Panc1 (cell line): ENCODE measurements around the gene BTBD9. TPM values are rescaled to one million over a fixed set of nuclear protein-coding genes. Genes with fewer than 3 reads are reported as not detected.

Experiments used
- ATAC-seq: fragments of 200-7000 bp; cut with Tn5 transposase; 2 replicates; pipeline ENCODE4 v1.9.1; 2020; ENCODE audit warnings: mild to moderate bottlenecking, moderate library complexity
- BruUV-seq: library from RNA; stranded (reverse); fragments of 400-500 nt; replicated peaks from 2 replicates; lab custom pipeline; 2021; lab: Mats Ljungman, UMichigan
- CTCF ChIA-PET: fragments of 300-600 bp; sonication (Branson Sonifier 250); formaldehyde crosslinking; loops from one replicate; lab custom pipeline; 2022; ENCODE audit warnings: antibody characterized with exemption; lab: Charles Lee
- POLR2A ChIA-PET: fragments of 300-600 bp; sonication (Branson Sonifier 250); formaldehyde crosslinking; loops from one replicate; lab custom pipeline; 2022; ENCODE audit warnings: antibody characterized with exemption; lab: Charles Lee
- DNase-seq: peaks from one replicate; pipeline ENCODE4 v3.0.0-alpha.2; 2010; ENCODE audit warnings: low read depth, low spot score
- H3K27ac ChIP-seq: 2 replicates; pipeline ENCODE4 v1.5.1; 2011; ENCODE audit warnings: mild to moderate bottlenecking, low read length, inconsistent platforms
- H3K27me3 ChIP-seq: fragments of 200-500 bp; sonication (Bioruptor generic); 2 replicates; pipeline ENCODE4 v1.6.0; 2014; ENCODE audit warnings: low read length, inconsistent platforms; ENCODE audit not compliant: control insufficient read depth, insufficient read depth
- H3K36me3 ChIP-seq: fragments of 200-500 bp; sonication (Bioruptor generic); 2 replicates; pipeline ENCODE4 v1.5.1; 2014; ENCODE audit warnings: inconsistent platforms, mild to moderate bottlenecking, low read length, moderate library complexity; ENCODE audit not compliant: control insufficient read depth, insufficient read depth
- H3K4me1 ChIP-seq: 2 replicates; pipeline ENCODE4 v1.5.1; 2011; ENCODE audit warnings: inconsistent platforms, mild to moderate bottlenecking, low read length, moderate library complexity; ENCODE audit not compliant: control insufficient read depth, insufficient read depth
- H3K4me3 ChIP-seq, 2 experiments: 2 replicates each; pipeline ENCODE4 v1.5.1; 2011 to 2012; ENCODE audit warnings: low read depth in 2 of 2, low read length in 2 of 2, mild to moderate bottlenecking in 2 of 2, inconsistent platforms in 1 of 2, moderate library complexity in 1 of 2
- H3K9me3 ChIP-seq: fragments of 200-500 bp; sonication (Bioruptor generic); 2 replicates; pipeline ENCODE4 v1.5.1; 2014; ENCODE audit warnings: low read depth, mild to moderate bottlenecking, inconsistent platforms, low read length, moderate library complexity; ENCODE audit not compliant: control insufficient read depth, insufficient read depth
- POLR2AphosphoS5 ChIP-seq: IDR thresholded peaks from 2 replicates; pipeline ENCODE4 v1.6.1; 2012; ENCODE audit warnings: mild to moderate bottlenecking, low read depth, low read length, moderate library complexity
- SIN3A ChIP-seq: IDR thresholded peaks from 2 replicates; pipeline ENCODE4 v1.6.1; 2012; ENCODE audit warnings: low read depth, mild to moderate bottlenecking, low read length, moderate library complexity, borderline replicate concordance; ENCODE audit not compliant: insufficient read depth
- TCF7L2 ChIP-seq: IDR thresholded peaks from 2 replicates; pipeline ENCODE4 v1.6.1; 2011; ENCODE audit warnings: mild to moderate bottlenecking, low read depth, low read length, inconsistent platforms
- in situ Hi-C: cut with HindIII; loops from 2 replicates; pipeline ENCODE4 v1.10.0; 2016; ENCODE audit warnings: low sequenced_read_pairs, low pct_unique_long_range_greater_than_20kb
- intact Hi-C: fragments of 100-400 bp; cut with micrococcal nuclease; formaldehyde crosslinking; loops from one replicate; pipeline ENCODE4 v1.10.0; 2022; ENCODE audit not compliant: unreplicated experiment
- total RNA-seq: library from RNA; stranded (reverse); gene quantifications from one replicate; pipeline ENCODE4 v1.2.1, GENCODE V29; 2021; ENCODE audit not compliant: unreplicated experiment
- TF ChIP-seq, protein P1 (sequence below): fragments of 450-650 bp; IDR thresholded peaks from 2 replicates; pipeline ENCODE4 v1.5.1; 2017; ENCODE audit warnings: mild to moderate bottlenecking
- TF ChIP-seq, protein P2 (sequence below), 2 experiments: IDR thresholded peaks; 2 replicates each; pipeline ENCODE4 v1.6.1; 2011 to 2012; ENCODE audit warnings: low read depth in 2 of 2, control low read depth in 1 of 2, low read length in 1 of 2, mild to moderate bottlenecking in 1 of 2, moderate library complexity in 1 of 2; ENCODE audit not compliant: insufficient read depth in 1 of 2

BTBD9 gene
- total RNA-seq, 1 experiment from 2014 or later, result 12.8 TPM

DNA sequence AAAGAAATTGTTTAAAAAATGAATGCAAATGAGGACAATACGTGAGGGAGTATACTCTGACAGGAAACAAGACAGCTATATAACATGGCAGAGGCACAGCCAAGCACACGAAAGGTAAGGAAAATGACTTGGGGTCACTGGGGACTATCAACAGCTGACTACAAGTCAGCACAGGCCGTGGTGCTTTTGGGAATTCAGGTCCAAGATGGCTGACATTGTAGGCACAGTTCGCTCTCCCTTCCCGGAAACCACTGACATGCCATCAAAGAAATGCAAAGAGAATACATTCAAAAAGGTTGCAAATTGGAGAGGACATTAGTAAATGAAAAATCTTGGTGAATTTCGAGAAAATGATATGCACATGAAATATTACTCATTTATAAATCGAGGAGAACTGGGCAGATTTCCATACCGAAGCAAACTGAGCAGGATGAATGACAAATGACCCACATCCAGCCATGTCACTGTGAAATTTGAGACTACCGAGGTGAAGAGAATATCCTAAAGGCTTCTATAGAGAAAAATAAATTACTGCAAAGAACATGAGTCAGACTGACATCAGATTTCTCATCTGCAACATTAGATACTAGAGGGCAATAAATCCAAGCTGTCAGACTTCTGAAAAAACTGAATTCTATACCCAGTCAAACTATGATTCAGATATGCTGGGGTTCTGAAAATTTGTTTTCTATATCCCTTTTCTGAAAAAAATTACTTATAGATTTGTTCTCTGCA is 391.1 kb downstream of the BTBD9 start:
- in situ Hi-C loops (no loop called here), intact Hi-C loops (no loop called here)
- DNase-seq, result no peak
- Histone ChIP-seq H3K36me3 (no peaks in the 10 kb centered on the region), H3K4me3 (no peak overlapping the region), H3K9me3 (no peaks in the 10 kb centered on the region), H3K4me1 (no peaks in the 10 kb centered on the region), H3K27me3 (no peaks in the 10 kb centered on the region), H3K27ac (no peak overlapping the region)
- POLR2A ChIA-PET, result no interaction called here
- no TSS peak for BruUV-seq
- TF ChIP-seq SIN3A, result no peak
- no peak for TF ChIP-seq POLR2AphosphoS5
- TF ChIP-seq TCF7L2, result no peak
- TF ChIP-seq, protein P1, sequence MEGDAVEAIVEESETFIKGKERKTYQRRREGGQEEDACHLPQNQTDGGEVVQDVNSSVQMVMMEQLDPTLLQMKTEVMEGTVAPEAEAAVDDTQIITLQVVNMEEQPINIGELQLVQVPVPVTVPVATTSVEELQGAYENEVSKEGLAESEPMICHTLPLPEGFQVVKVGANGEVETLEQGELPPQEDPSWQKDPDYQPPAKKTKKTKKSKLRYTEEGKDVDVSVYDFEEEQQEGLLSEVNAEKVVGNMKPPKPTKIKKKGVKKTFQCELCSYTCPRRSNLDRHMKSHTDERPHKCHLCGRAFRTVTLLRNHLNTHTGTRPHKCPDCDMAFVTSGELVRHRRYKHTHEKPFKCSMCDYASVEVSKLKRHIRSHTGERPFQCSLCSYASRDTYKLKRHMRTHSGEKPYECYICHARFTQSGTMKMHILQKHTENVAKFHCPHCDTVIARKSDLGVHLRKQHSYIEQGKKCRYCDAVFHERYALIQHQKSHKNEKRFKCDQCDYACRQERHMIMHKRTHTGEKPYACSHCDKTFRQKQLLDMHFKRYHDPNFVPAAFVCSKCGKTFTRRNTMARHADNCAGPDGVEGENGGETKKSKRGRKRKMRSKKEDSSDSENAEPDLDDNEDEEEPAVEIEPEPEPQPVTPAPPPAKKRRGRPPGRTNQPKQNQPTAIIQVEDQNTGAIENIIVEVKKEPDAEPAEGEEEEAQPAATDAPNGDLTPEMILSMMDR, result no peak
- TF ChIP-seq, protein P2, sequence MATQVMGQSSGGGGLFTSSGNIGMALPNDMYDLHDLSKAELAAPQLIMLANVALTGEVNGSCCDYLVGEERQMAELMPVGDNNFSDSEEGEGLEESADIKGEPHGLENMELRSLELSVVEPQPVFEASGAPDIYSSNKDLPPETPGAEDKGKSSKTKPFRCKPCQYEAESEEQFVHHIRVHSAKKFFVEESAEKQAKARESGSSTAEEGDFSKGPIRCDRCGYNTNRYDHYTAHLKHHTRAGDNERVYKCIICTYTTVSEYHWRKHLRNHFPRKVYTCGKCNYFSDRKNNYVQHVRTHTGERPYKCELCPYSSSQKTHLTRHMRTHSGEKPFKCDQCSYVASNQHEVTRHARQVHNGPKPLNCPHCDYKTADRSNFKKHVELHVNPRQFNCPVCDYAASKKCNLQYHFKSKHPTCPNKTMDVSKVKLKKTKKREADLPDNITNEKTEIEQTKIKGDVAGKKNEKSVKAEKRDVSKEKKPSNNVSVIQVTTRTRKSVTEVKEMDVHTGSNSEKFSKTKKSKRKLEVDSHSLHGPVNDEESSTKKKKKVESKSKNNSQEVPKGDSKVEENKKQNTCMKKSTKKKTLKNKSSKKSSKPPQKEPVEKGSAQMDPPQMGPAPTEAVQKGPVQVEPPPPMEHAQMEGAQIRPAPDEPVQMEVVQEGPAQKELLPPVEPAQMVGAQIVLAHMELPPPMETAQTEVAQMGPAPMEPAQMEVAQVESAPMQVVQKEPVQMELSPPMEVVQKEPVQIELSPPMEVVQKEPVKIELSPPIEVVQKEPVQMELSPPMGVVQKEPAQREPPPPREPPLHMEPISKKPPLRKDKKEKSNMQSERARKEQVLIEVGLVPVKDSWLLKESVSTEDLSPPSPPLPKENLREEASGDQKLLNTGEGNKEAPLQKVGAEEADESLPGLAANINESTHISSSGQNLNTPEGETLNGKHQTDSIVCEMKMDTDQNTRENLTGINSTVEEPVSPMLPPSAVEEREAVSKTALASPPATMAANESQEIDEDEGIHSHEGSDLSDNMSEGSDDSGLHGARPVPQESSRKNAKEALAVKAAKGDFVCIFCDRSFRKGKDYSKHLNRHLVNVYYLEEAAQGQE (IDR thresholded peaks at IDR 0.05; ENCODE audit: insufficient read depth in 1 of 2, low read depth in 2 of 2, low read length in 1 of 2), result no peak
- ATAC-seq, result no peak
- CTCF ChIA-PET, result no interaction called here

DNA sequence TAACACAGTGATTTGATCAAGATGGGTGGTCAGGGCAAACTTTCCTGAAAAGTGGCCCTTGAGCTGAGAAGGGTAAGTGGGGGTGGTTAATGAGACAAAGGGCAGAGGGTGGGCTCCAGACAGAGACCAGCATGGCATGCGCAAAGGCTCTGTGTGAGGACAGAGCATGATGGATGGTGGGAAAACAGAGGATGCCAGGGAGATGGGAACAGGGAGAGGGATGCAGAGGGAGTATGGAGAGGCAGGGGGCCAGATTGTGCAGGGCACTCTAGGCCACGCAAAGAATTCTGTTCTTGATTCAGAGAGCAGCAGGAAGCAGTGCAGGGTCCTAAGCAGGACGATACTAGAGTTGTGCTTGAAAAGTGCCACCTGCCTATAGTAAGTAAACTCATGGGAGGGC is 394.4 kb downstream of the BTBD9 start:
- Histone ChIP-seq H3K4me3 (no peak overlapping the region), H3K4me1 (no peaks in the 10 kb centered on the region)
- intact Hi-C loops, result no loop called here

More for the DNA sequence above, 394.4 kb downstream of the BTBD9 start:
- POLR2A ChIA-PET, result no interaction called here
- no peaks in the 10 kb centered on the region for H3K27me3 ChIP-seq
- no peaks in the 10 kb centered on the region for H3K36me3 ChIP-seq
- BruUV-seq, result no TSS peak
- in situ Hi-C loops, result no loop called here
- TF ChIP-seq, protein P2 (IDR thresholded peaks at IDR 0.05; ENCODE audit: insufficient read depth in 1 of 2, low read depth in 2 of 2, low read length in 1 of 2), result no peak
- CTCF ChIA-PET, result no interaction called here
- no peak for ATAC-seq
- H3K9me3 ChIP-seq, result no peaks in the 10 kb centered on the region
- no peak for DNase-seq
- no peak overlapping the region for H3K27ac ChIP-seq
